Effector CD4-positive, alpha-beta T cell (primary cell): ENCODE results near the gene BCAS3.

Experiments
- DNase-seq: peaks from one replicate; pipeline ENCODE4 v3.0.0-alpha.2; 2020

The BCAS3 gene

DNA sequence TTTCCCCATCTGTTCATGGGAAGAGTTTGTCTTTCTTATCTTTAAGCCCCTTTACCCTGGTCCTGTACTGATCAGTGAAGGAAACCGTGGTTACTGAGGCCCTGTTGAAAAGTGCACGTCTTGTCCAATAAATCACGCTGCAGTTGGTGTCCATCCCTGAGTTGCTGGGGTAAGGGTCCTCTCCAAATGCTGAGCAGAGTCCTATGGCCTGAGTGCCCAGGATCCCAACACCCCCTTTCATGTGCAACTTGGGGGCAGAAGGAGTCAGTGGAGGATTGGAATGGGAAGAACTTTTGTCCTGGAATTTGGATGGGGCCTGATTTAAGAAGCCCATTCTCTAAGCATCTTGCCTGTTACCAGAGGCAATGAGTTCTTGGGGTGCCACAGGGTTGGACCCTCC, 715.0 kb downstream of the BCAS3 start:
- no peak for DNase-seq

DNA sequence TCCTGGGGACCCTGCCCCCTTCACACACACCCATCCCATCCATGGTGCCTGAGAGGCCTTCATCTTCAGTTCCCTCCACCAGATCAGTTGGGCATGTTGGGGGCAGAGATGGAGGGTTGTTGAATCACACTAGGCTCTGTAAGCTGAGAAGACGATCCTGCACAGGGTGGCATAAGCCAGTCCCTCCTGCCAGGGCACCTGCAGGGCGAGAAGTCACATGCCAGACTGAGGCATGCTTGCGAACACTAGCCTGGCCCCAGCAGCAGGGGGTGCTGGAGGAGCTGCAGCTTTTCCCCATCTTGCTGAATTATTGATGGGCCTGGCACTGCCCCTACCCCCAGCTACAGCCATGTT, 715.9 kb downstream of the BCAS3 start:
- DNase-seq: no peak

DNA sequence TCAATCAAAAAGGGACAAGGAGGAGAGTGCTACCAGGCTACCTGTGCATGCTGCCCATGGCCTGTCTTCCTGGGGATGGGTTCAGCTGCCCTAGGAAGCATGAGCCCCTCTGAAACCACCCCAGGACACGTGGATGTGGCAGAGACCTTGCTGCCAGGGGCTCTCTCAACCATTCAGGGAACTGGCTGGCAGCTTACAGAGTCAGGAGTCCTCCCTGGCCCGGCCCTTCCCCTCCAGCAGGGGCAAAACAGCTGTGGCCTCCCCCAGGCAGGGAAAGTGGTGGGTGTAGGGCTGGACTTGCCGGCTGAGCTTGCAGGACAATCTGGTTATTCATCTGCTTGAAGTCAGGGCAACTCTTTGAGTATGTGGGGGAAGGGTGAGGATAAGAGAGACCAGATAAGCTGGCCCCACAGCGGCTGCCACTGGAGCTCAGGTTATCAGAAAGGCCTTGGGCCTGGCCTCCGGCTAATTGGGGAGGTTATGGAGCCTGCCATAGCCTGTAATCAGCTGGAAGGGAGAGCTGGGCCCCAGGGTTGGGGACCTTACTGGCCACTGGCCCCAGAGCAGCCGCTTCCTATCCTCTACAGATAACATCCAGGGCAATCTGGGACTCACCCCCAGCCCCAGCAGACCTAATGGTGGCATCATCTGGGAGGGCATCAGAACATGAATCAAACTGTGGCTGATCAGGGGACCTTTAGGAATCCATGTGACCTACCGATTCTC, 716.4 kb downstream of the BCAS3 start:
- DNase-seq: no peak

DNA sequence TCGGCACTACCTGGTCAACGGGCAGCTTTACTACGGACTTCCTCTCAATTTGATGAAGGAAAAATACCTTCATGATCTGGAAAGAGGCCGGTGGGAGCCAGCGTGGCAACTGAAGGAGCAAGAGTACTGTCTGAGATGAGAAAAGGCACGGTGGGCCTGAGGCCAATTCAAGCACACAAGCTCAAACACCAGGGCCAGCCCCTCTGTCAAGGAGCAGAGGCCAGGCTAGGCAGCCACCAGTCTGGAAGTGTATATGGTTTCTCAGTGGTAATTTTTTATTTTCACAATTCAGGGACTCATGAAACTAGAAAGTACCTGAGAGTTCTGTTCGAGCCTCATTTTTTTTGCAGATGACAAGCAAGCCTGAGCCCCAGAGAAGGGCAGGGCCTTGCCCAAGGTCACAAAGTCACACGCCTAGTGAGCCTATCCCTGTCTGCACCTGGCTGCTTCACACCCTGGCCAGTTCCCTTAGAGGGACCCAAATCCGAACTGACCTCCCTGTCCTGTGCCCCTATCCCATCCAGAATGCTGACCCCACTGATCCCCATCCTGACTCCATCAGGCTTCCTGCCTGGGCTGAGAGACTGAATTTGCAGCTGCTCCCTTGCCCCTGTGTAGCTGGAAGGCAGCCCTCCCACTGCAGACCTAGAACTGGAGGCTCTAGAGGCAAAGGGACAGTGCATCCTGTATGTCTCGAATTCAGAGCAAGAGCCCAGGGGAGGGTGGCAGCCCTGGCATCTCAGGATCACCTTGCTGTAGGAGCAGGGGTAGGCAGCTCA, 717.2 kb downstream of the BCAS3 start:
- no peak for DNase-seq

DNA sequence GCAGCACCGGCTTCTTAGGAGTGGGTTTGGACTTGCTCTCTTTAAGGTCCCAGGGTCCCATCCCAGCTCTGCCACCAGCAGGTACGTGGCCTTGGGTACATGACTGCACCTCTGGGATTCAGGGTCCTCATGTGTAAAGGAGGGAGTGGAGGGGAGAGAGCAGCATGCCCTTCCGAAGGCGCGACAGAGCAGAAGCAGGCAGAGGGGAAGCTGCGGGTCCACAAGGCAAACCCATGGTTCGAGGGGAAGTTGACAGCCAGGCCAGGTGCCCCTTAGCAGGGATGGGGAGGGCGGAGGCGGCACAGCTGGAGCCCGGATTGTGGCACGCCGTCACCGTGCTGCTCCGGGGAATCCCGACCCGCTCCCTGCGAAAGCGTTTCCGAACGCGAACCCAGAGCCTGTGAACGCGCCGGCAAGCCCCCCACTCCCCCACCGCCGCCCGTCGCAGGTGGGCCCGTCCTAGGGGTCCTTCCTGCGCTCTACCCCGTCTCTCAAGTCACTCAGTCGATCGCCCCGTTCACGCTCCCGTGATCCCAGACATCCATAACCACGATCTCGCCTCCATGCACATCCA, 717.8 kb downstream of the BCAS3 start:
- no peak for DNase-seq

DNA sequence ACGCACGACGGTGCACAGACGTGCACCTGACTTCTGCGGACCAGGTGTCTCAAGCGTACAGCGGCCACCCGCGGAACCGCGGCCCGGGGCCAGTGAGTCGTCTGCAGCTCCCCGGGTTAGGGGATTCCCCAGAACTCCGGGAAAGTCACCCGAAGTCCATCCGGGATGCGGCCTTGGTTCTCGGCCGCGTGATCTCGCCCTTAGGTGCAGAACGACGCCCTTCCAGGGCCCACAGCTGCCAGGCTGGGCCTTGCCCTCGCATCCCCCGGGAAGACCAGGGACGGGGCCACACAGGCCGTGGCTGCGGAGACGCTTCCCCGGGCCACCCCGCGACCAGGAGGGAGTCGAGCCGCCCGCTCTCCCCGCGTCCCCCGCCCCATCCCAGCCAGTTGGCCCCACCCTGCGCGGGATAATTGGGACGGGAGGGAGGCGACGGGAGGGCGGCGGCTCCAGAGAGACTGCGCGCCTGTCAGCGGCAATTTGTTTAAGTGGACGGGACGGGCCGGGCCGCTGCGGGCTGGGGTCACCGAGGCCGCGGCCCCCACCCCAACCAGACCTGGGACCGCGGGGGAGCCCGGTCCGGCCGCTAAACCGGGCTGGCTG, 718.4 kb downstream of the BCAS3 start:
- DNase-seq: no peak

DNA sequence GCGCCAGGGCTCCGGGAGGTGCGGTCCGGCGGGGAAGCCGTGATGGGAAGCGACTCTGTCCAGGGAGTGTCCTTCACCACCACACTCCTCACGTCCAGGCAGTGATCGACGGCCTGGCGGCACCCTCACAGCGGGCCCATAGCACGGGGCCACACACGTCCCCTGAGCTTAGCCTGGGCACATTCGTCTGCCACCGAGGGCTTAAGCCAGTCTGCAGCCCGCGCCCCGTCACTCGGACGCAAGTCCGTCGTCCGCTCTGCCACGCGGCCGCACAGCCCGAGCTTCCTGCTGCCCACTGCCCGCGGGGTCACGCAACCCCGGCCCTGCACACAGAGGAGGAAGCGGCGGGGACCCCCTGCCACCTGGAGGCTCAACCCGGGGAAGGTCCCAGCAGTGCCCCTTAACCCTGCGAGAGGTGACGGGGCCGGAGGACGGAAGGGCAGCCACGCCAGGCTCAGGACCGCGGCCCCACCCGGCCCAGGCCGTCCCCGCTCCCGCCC, 719.0 kb downstream of the BCAS3 start:
- DNase-seq: no peak

DNA sequence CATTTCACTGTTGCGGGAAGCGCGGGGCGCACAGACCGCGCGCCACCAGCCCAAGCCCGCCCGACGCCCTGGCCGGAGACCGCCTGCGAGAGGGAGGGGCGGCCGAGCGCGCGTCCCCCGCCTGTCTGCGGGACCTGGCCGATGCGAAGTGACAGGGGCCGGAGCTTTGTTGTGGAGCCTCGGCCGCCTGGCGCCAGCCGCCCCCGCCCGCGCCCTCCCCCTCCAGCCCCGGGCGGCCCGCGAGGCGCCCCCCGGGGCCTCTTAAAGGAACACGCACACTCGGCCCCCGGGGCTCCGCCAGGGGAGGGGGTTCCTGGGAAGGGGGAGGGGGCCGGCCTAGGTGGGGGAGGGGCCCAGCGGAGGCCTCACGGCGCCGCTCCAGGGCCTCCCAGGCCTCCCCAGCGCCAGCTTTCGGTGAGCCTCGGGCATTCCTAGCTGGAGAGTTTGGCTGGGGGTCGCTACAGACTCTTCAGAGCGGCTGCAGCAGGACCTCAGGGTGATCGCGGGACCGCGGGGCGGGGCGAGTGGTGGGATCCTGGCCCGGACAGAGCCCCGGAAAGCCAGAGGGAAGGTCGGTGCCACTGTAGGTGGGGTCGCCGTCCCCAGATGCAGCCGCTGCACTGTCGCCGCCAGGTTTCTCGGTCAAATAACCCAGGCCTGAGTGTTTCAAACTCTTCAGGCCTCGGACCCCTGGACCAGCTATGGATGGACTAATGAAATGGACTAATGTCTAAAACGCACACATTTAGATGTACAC, 719.6 kb downstream of the BCAS3 start:
- no peak for DNase-seq

DNA sequence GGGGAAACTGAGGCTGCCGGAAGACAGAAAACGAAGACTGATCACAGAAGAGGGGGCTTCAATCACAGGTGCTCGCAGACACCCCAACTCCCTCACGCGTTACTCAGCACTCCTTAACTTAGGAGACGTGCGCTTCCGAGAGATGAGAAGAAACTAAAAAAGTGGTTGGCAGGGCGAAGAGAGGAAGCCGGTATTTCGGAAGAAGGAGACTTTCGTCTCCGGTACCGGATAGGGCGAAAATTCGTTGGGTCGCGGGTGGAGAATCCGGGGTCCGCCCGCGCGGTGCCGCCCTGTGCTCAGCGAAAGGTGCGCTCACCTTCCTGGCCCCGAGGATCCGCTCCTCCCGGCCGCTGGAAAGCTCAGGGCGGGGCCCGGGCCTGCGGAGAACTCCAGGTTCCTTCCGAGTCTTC, 721.1 kb downstream of the BCAS3 start:
- DNase-seq: no peak

DNA sequence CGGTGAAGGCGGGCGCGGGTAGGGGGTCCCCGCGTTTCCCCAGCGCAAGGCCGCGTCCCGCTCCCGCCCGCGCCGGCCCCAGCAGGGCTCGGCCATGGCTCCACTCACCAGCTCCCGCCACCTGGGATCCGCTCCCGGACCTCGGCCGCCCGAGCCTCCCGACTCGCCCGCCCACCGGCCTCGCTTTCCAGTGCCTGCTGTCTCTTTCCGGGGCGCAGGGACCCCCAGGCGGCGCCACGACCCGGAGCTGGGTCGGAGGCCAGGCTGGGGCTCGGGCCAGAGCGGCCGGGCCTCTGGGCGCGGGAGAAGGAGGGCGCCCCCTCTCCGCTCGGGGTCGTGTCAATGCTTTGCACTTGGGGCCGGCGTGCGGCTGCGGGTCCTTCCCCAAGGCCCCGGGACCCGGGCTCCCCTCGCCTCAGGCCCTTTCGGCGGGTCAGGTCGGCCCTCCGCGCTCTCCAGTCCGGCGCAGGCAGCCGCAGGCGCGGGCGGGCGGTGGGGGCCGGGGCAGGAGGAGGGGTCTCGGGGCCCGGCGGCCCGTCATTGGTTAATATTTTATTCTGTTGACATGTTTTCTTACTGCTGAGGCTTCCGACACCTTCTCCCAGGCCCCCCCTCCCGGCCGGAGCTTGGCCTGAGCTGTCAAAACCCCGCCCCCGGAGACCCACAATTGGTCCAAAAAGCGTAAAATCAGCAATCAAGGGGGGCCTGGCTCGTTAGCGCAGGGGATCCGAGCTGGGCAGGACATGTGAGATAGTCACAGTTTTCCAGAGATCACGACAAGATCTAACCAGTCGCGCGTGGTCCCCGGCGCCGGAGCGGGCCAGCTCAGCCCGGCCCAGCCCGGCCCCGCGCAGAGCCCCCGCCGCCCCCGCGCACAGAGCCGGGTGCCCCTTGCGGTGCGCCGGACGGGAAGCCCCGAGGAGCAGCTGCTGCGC, 721.7 kb downstream of the BCAS3 start, which contains the start of gene TBX2:
Gene TBX2 (plus strand): TSS at position 713 of the 935 bp plus-strand sequence. CDS start 334 bp downstream, outside the sequence.
- DNase-seq: no peak

DNA sequence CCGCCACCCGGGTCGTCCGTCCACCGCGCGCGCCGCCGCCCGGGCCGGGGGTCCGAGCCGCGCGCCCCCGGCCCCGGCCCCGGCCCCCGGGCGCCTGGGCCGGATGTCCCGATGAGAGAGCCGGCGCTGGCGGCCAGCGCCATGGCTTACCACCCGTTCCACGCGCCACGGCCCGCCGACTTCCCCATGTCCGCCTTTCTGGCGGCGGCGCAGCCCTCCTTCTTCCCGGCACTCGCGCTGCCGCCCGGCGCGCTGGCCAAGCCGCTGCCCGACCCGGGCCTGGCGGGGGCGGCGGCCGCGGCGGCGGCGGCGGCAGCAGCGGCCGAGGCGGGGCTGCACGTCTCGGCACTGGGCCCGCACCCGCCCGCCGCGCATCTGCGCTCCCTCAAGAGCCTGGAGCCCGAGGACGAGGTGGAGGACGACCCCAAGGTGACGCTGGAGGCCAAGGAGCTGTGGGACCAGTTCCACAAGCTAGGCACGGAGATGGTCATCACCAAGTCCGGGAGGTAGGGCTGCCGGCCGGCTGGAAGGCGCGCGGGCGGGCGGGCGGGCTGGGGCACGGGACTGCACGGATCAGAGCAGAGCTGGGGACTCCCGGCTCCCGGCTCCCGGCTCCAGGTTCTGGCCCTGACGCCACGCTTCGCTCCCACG, 722.5 kb downstream of the BCAS3 start:
- DNase-seq: no peak

DNA sequence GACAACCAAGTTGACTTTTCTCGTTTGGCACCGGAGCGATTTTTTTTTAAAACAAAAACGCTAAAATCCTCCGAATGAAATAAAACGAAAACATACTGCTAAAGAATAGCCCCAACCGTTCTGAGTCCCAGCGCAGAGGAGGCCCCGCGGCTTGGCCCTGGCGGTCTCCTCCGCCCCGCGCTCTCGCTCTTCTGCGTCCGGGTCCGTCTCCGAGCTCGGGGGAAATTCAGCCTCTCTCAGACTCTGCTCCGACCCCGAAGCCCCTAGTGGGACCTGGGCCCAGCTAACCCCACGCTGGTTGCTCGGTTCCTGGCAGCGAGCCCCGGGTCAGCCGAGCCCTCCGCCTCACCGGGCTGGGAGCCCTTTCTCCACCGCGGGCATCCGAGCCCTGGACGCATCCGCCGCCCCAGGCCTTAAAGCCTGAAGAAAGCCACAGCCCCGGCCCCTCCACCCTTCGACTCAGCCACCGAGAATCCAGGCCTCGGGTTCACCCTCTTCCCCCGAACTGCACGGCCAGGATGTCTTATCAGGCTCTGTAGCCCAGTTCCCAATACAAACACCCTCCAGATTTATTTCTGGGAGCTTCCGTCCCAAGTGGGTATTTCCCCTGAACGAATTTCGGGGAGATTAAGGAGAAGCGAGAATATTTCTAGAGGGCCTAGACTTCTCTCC, 723.2 kb downstream of the BCAS3 start:
- no peak for DNase-seq

DNA sequence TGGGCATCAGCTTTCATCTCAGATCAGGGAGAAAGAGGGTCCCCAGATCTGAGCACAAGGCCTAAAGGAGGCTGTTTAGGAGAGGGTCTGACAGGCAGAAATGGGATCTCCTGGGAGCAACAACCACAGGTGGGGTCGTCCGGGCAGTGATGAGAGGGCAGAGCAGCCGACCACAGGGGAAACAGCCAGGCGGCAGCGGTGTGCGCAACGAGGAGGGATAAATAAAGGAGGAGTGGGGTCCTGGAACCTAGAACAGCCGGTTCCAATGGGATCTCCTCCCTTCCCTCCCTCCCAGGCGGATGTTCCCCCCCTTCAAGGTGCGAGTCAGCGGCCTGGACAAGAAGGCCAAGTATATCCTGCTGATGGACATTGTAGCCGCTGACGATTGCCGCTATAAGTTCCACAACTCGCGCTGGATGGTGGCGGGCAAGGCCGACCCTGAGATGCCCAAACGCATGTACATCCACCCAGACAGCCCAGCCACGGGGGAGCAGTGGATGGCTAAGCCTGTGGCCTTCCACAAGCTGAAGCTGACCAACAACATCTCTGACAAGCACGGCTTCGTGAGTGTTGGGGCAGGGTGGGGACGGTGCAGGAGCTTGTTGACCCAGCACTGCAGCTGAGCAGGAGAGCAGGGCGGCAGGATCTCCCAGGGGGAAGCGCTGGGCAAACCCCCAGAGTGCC, 723.9 kb downstream of the BCAS3 start:
- no peak for DNase-seq

DNA sequence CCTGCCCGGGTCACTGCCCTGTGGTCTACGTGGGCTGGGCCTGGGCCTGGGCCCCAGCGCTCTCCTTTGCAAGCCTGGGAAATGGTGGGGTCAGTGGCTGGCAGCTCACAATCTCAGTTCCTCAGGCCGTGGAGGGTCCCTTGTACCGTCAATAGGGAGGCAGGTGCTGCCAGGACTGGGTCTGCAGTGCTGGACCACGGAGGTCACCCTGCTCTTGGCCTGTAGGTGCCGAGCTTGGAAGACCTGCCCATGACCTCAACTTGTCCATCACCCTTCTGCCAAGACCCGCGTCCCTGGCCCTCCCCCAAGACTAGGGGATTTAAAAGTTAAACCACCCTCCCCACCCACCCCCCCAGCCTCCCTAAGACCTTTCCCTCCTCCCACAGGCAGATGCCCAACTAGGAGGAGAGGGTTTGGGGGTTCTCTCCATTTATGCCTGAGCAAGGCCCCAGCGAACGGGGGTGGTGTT, 724.5 kb downstream of the BCAS3 start:
- DNase-seq: no peak

DNA sequence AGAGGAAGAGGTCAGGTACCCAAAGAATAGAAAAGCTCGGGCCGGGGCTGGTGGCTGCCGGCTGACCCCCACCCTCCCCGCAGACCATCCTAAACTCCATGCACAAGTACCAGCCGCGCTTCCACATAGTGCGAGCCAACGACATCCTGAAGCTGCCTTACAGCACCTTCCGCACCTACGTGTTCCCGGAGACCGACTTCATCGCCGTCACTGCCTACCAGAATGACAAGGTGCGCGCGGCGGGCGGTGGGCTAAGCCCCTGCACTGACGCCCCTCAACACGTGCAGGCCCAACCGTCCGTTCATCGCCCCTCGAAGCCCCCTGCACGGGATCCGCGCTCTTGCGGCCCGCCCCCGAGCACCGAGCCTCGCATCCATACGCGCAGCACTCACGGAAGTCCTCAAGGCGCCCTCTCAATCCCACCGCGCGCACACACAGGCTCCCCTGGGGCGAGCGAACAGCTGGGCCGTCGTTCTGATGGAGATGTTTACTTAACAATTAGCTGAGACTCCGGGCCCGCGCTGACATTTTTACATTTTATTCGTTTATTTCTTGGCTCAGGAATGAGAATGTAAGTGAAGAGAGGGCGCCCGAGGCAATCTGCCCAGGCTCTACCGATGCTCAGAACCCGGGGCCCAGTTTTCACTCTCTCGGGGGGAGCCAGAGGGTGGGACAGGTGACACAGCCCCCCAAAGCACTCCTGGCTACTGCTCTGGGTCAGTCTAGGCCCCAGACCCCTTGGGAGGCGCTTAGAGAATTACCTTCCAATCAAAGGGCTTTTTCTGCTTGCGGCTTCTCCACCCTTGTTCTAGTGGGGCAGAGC, 725.5 kb downstream of the BCAS3 start:
- DNase-seq: no peak

DNA sequence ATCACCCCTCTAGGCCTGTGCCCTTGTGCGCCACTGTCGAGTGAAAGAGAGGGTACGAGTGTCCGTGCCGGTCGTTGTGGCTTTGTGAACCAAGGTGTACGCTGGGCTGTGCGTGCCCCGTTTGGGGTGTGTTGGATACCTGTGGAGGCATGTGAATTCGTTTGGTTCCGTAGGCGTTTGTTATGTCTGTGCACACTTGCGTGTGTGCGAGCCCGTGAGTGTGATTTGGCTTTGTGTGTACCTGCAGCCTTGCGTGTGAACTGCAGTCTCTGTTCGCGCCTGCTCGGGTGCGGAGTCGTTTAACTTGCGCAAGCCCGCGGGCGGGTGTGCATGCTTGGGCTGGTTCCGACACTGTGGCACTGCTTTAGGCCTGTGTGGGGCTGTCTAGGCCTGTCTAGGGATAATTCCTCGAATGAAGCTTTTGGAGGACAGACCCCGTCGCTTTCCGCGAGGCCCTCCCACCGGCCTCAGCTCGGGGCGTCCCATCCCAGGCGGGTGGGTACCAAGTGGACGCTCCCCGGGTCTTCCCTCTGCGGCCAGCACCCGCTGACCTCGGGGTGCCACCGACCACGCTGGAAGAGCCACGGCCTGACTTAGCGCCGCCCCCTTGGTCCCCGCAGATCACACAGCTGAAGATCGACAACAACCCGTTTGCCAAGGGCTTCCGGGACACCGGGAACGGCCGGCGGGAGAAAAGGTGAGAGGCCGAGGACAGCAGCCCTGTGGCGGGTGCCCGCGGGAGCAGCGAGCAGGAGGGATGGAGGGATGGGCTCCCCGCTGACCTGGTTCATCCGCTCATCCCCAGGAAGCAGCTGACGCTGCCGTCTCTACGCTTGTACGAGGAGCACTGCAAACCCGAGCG, 726.4 kb downstream of the BCAS3 start:
- no peak for DNase-seq

DNA sequence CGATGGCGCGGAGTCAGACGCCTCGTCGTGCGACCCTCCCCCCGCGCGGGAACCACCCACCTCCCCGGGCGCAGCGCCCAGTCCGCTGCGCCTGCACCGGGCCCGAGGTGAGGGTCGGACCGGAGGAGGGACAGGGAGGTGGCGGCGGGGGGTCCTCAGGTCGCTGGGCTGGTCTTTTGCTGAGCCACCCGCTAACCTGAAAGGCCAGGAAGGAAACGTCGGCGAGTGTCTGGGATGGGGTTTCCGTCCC, 726.9 kb downstream of the BCAS3 start:
- no peak for DNase-seq
